ENCODE data around the gene GRIA3.
A peak's percentile ranks its signal among the peaks of the same experiment; 100 is the strongest.

GRIA3 gene

GRCh38 chrX:123199338-123199737 lies 15.3 kb downstream of the GRIA3 start:
- no peak for DNase-seq (ENCODE audit: low spot score)

GRCh38 chrX:123201720-123202119 lies 17.6 kb downstream of the GRIA3 start:
- no peak for DNase-seq (ENCODE audit: low spot score)

GRCh38 chrX:123202523-123202922 lies 18.4 kb downstream of the GRIA3 start:
- DNase-seq (ENCODE audit: low spot score) = no peak

DNA sequence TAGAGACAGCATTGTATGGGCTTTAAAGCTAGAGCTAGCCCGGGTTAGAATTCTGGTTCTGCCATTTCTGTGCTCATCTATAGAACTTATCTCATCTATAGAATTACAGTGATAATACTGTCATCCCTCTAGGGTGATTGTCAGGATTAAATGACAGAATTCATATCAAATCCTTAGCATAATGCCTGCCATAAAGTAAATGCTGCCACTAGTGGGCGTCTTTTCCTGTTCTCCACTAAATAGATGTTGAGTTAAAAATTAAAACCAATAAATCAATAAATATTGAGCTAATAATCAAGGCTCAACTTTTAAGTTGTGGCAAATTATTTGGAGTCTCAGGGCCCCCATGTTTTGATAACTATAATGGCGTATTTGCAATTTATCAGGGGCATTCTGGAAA lies 19.7 kb downstream of the GRIA3 start:
- DNase-seq (ENCODE audit: low spot score) = no peak

- no peak for DNase-seq (ENCODE audit: low spot score)
These were observed 22.1 kb downstream of the GRIA3 start for GRCh38 chrX:123206176-123206575.

DNA sequence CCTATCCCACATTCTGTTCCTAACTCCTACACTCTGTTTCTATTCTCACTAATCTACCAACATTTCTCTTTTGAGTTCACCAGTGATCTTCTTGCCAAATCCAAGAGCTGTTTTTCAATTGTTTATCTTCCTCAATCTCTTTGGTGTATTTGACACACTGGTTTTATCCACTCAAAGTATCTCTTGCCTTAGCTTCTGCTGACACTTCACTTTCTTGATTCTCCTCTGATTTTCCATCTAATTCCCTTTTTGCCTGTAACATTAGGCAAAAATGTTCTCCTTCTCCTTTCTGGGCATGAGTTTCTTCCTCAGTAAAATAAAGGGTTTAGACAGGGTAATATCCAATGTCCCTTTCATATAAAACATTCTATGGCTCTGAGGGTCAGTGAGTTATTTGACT lies 26.2 kb downstream of the GRIA3 start:
- no peak for DNase-seq (ENCODE audit: low spot score)

GRCh38 chrX:123215397-123216089 lies 31.5 kb downstream of the GRIA3 start:
- DNase-seq (ENCODE audit: low spot score) = no peak

DNA sequence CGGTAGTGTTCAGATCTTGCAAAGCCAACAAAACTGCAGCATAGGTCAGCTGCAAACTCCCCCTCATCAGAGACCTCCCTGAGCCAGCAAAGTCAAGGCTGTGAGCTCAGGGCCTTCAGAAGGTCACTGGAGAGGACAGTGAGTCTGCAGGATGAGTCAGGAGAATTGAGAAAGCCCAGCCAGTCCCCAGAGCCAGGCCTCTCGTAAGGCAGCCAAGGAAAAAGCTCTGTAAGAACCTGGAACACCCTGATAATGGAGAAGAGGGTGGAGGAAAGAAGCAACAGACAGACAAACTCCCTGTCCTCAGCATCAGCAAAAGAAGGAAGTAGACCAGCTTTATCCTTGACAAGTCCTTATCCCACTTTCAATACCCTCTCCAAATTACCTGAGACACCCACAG lies 33.0 kb downstream of the GRIA3 start:
- peak; percentile 5 for DNase-seq (ENCODE audit: low spot score)

GRCh38 chrX:123217728-123218127 lies 33.6 kb downstream of the GRIA3 start:
- no peak for DNase-seq (ENCODE audit: low spot score)

GRCh38 chrX:123219916-123220315 lies 35.8 kb downstream of the GRIA3 start:
- no peak for DNase-seq (ENCODE audit: low spot score)

DNA sequence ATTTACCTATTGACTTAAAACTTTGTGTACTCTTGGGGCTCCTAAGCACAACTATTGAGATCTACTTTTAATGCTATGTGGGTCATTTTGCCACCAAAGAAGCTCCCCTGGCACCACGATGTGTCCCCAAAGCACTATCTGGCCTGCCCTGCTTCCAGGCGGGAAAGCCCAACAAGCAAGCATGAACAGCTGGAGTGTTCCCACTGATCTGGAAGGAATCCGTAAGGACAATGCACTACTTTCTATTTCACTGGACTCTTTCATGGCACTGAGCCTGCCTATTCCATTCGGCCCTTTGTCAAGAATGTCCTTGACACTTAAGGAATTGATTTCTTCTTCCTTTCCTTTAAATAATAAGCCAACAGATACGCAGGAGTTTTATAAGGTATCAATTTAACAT lies 38.8 kb downstream of the GRIA3 start:
- no peak for DNase-seq (ENCODE audit: low spot score)

DNA sequence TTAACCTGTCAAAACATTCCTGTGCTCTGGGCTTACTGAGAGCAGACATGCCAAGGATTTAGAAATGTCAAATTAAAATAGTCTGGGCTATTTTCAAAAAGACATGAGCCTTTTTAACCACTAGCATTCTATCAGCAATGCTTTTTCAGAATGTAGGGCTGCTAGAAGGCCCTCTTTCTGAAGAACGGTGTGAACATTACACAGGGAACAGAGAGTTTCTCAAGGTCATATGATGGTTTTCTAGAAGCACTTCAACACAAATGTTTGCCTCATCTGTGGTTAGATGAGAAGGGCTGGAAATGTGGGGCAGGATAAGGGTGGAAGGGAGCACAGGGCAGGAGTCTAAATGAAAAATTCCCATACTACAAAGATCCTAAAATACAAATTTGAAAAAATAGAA lies 39.3 kb downstream of the GRIA3 start:
- no peak for DNase-seq (ENCODE audit: low spot score)

DNA sequence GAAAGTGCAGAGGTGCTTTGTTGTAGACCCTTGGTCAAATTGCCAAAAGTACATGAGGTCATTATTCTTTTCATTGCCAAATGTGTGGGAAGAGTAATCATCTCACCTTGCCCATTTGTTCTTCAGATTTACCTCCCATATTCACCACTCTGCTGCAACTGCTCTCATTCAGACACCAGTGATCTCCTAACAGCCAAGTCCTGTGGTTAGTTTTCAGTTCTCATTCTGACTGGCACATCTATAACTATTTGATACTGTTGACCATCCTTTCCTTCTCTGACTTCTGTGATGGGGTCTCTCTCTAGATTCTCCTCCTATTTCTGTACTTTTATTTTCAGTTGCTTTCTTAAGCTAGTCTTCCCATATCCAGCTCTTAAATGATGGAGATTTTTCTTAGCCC lies 39.8 kb downstream of the GRIA3 start:
- DNase-seq (ENCODE audit: low spot score) = no peak

DNA sequence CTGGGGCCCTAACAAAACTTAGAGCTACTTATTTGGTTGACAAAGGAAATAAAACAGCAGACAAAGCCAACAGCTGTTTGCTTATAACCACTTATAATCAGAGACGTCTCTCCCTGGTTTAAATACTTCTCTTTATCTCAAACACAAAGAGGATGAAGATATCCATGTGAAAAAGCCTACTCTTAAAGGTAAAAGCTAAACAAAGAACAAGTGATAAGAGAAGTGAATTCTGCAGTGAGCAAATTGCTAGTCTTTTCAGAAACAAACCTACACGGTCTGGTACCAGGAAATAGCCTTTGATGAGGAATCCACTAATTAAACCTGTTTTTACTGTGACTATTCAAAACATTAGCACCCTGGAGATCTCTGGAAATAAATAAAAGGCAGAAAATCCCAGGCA lies 46.7 kb downstream of the GRIA3 start:
- no peak for DNase-seq (ENCODE audit: low spot score)

DNA sequence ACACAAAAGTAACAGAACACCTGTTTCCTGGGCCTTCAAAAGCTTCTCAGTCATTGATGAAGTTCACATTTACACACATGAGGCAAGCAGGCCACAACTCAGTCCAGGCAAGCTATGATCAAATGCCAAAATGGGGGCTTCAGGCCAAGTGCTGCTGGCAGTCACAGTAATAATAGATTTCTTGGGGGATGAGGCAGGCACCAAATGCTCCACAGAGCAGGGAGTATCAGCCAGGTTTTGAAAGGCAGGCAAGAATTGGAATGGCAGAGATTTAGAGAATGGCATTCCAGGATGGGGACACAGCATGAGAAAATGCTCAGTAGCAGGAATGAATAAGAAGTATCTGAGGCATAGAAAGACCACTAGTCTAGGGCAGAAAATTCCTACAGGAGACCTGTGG lies 52.8 kb downstream of the GRIA3 start:
- DNase-seq (ENCODE audit: low spot score) = no peak

DNA sequence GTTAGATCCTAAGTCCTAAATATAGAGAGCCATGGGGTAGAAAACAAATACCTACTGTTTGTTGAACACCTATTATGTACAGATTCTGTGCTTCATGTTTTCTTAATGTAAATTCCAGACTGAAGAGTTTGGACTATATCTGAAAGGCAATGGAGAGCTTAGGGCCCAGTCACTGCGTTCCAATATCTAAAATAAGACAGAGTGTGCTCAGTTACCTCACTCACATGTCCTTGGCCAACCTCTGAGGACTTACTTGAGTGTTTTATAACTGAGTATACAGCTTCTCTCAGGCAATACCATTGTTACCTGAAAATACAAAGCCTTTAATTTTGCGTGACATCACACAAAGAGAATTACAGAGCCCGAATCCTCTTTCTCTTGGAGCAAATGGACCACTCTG lies 53.2 kb downstream of the GRIA3 start:
- DNase-seq (ENCODE audit: low spot score) = no peak

- no peak for DNase-seq (ENCODE audit: low spot score)
These were observed 70.4 kb downstream of the GRIA3 start for GRCh38 chrX:123254457-123254856.

DNA sequence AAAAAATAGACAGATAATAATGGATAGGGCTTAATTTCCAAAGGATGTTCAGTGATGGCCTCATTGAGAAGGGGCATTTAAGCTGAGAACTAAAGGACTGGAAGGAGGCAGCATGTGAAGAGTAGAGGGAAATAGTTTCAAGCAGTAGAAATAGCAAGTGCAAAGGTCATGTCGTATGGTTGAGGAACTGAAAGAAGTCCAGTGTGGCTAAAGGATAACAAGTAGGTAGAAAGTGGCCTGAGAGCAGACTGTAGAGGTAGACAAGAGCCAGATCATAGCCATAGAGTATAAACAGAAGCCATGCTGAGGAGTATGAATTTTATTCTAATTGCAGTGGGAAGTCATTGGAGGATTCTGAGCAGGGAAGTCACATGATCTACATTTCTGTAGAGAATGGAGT lies 72.3 kb downstream of the GRIA3 start:
- DNase-seq (ENCODE audit: low spot score) = no peak

GRCh38 chrX:123260920-123261418 lies 76.9 kb downstream of the GRIA3 start:
- no peak for DNase-seq (ENCODE audit: low spot score)

- no peak for DNase-seq (ENCODE audit: low spot score)
These were observed 79.2 kb downstream of the GRIA3 start for GRCh38 chrX:123263270-123263669.

DNA sequence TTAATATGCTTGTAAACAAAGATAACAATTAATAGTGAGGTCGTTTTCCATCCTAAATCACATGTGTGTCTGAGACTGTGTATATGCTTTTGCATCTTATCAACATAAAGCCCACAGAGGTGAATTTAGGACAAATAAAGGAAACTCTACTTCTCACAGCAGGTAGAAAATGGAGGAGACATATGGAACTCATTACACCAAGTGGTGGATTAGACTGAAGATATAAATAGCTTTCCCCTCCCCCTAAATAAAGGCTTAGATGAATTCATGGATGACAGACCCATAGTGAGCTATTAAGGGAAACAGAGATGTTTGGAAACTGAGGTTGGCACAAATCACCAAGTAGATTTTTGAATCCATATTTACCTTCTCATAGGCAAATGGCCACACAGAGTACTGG lies 79.7 kb downstream of the GRIA3 start:
- DNase-seq (ENCODE audit: low spot score) = no peak

DNA sequence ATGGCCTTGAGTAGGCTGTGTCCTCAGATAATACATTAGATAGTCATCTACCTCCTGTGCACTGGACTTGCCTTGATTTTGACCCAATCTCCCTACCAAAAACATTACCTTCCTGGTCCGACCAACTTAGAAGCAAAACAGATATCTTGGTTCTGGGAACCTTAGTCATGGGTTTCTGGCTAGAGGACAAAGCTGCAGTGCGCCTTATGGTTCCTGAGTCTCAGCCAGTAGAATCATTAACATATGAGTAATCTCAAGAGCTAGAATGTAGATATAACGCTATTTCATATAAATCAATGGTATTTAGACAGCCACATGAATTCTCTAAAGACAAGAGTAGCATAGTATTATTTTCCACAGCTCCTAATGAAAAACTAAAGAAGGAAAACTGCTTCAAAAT lies 83.1 kb downstream of the GRIA3 start:
- DNase-seq (ENCODE audit: low spot score) = peak; percentile 6

GRCh38 chrX:123271902-123272301 lies 87.8 kb downstream of the GRIA3 start:
- no peak for DNase-seq (ENCODE audit: low spot score)

DNA sequence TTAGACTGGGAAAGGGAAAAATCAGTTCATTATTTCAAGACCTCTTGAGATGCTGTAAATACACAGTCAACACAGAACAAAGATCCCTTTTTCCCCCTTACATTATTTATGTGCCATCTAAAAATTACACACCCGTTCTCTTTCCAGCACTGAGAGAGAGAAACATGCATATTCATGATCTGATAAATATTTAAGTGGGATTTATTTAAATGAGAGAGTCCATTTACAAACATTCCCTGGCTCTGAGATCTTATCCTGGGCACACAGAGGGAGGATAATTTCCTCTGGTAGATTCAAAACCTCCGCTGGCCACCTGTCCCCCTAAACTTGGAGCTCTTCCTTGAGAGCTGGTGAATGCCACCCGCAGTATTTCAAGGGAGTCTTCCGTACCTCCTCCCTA lies 88.6 kb downstream of the GRIA3 start:
- DNase-seq (ENCODE audit: low spot score) = no peak
